Epithelial cell of prostate (primary cell): ENCODE measurements around the gene CCL28.
A peak's percentile ranks its signal among the peaks of the same experiment; 100 is the strongest.

Experiments
- DNase-seq: peaks from one replicate; pipeline ENCODE4 v3.0.0-alpha.2; 2011; ENCODE audit warnings: low read depth, low spot score
- H3K27ac ChIP-seq: fragments of 450-650 bp; 2 replicates; pipeline ENCODE4 v1.5.1; 2017; ENCODE audit warnings: mild to moderate bottlenecking

The CCL28 gene

DNA sequence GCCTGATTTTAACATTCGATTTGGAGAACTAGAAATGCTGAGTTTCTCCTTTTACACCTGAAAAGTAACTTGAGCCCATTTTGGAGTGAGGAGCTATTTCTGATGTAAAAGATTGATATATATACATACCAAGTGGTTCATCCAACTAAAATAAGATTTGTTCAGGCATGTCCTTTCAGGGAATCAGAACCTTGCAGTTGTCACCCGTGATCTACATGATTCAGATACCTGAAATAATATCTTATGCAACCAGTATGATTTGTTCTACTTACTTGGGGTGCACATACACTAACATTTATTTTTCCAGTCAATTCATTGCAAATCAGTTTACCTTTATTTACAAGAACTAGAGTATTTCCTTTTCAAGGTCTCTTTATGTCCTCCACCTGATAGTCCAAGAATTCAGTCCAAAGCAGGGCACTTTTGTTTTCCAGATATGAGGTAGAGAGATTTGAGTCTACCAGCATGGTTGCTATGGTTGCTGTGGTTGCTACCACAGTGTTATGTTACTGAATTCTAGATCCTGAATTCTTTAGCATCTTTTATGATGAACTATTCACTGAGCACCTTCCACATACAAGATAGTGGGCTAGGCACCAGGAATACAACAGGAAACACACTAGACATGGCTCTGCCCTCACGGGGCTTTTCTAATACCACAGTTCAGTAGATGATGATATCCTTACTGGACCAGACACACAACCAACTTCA, 49.3 kb downstream of the CCL28 start:
- peak; percentile 54 for DNase-seq
- peak overlapping the region; percentile 61 for H3K27ac ChIP-seq

DNA sequence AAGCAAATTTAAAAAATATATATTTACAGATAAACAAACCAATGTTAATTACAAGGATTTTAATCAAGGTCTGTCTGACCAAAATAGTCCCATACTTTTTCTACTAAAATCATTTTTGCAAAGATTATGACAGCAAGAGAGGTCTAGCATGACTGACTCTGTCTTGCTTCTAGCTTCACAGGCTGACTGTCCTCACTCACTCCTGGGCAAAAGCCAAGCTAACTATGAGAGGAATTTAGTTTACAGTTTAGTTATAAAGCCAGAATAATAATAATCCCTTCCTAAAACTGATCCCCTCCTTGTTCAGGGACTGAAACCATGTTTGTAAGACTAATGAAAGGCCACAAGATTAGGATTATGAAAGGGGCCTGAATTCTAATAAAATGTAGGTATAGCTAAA, 53.5 kb downstream of the CCL28 start:
- H3K27ac ChIP-seq: no peak overlapping the region
- DNase-seq: no peak

DNA sequence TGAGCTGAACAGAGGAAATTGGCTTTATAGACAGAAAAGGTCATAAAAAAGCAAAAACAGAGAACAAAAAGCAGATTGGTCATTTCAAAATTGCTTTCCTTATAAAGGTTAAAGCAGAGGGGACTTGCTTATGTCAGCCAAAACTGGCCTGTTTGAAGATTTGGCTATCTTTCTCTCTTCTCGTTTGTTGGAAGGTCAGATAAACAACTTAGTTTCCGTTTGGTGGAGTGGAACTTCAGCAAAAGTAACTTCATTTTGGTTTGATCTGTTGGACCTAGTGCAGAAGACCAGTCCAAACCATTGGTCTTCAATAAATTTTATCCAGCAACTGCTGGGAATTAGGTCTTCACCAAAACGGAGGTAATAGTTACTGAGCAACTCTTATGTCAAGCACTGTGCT, 53.9 kb downstream of the CCL28 start:
- DNase-seq: no peak
- H3K27ac ChIP-seq: no peak overlapping the region

DNA sequence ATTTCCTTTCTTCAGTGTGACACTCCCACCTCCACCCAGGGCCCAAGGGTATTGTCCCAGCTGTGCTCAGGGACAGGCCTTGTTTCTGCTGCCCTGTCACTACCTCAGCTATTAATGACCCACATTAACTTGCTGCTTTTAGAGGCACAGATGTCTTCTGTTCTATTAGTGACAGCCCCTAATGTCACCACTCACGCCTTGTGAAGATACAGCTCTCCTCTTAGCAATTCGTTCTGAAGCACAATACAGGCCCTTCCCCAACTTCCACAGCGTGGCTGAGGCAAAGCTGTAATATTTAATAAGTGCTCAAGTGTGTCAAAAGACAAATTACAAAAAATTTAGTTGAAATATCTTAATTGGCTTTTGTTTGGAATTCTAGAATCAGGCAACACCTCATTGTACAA, 54.3 kb downstream of the CCL28 start:
- DNase-seq: no peak

DNA sequence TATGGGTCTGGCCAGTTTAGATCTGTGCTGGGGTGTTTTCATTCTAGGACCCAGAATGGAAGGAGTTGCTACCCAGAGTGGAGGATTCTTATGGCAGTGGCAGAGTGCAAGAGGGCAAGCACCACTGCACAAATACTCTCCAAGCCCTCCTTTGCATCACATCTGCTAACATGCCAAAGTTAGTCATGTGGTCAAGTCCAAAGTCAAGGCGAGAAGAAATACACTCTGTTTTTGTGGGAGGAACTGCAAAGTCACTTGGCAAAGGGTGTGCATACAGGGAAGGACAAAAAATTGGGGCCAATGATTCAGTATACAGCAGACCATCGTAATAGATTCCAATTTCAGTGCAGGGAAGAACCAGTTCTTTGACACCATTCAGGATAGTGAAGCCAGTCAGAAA, 55.1 kb downstream of the CCL28 start:
- DNase-seq: no peak
- H3K27ac ChIP-seq: no peak overlapping the region

More for the DNA sequence above, 54.3 kb downstream of the CCL28 start:
- no peak overlapping the region for H3K27ac ChIP-seq

DNA sequence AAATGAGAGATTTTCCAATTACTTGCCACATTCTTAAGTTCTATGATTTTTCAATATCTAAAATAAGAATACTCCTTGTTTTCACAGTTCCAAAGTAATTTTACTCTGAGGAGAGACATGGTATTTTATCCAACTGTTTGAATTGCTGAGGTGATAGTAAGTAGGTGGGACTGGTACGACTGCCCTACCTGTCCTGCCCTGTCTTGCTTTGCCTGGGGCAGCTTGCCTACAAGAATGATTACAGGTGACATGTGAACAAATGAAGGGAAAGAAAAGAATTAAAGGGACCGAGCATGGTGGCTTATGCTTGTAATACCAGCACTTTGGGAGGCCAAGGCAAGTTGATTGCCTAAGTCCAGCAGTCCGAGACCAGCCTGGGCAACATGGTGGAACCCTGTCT, 57.4 kb downstream of the CCL28 start:
- DNase-seq: no peak
- H3K27ac ChIP-seq: no peak overlapping the region

DNA sequence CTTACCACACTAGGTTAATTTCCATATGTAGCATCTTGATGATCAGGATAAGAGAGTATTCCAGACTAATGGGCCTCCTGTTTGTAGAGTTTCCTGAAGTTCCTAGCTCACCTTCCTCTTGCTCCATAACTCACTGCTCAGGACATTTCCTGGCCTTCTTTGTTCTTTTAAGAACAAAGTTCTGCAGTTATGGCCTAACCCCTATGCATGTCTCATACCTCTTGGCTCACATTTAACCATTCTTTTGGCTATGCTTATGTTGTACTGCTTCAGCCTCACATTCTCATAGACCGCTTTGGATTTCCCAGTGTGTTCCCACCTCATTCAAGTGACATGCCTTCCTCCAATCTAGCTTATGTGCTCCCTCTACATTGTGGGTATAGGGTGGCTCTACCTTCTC, 58.5 kb downstream of the CCL28 start:
- no peak for DNase-seq
- no peak overlapping the region for H3K27ac ChIP-seq

DNA sequence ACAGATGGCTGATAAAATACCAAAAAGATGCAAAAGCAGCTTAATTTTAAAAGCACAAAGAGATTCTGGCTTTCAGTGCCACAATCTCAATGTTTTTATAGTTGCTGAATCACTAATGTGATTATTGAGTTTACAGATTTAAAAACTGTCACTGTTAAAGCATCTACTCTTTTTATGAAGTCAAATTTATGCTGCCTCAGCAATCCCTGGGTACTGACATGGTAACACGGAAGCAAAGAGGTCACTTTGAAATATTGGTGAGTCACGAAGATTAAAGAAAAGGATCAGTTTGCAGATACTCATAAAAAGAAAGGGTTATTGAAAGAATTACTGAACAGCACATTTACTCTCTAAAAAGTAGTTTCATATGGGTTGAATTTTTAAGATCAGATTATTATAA, 59.3 kb downstream of the CCL28 start:
- DNase-seq: no peak
- H3K27ac ChIP-seq: no peak overlapping the region

DNA sequence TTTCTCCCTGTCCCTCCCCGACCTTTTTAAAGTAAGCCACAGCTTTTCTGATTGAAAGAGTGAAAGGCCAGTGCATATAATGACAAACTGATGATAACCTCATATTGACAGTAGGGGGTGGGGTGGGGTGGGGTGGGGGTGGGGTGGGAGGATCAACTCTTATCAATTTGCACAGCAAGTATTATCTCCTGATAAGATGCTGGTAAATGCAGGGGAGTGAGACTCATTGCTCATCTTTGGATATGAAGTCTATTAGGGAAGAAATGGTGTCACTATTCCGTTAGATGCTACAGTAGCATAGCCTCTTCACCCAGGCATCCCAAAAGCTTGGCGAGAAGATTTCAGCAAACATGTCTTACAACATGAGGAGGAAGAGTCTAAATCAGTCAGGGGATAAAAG, 60.1 kb downstream of the CCL28 start:
- H3K27ac ChIP-seq: no peak overlapping the region

DNA sequence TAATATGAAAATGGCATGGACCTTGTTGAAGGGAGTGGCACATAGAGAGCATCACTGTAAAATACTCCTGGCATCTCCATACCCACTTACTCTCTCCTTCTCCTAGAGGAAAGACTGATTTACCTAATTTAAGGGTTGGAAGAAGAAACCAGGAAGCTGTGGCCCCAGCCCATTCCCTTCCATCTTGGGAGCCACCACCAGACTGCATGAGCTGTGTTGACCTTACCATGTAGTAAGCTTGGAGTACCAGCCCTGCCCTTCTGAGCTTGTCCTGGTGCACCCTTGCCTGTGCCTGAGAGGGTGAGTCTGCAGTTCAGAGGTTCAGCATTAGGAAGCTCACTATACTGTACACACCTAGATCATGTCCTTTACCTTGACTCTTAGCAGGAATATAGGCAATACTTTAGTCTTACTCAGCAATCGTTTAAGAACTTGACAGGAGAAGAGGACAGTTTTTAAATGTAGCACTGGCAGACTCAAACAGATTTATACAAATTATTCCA, 63.3 kb downstream of the CCL28 start:
- no peak for DNase-seq
- no peak overlapping the region for H3K27ac ChIP-seq

More for the DNA sequence above, 60.1 kb downstream of the CCL28 start:
- DNase-seq: no peak

DNA sequence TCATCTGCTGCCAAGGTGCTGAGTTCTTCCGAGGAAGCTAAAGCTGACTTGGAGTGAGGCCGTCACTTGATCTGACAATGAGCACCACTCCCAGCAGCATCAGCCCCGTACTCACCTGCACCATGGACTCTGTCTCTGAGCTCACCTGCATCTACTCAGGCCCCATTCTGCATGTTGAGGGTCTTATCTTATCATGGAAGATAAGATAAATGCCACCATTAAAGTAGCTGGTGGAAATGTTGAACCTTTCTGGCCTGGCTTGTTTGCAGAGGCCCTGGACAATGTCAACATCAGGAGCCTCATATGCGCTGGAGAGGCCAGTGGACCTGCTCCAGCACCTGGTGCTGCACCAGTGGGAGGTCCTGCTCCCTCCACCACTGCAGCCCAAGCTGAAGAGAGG, 64.0 kb downstream of the CCL28 start:
- no peak for DNase-seq

DNA sequence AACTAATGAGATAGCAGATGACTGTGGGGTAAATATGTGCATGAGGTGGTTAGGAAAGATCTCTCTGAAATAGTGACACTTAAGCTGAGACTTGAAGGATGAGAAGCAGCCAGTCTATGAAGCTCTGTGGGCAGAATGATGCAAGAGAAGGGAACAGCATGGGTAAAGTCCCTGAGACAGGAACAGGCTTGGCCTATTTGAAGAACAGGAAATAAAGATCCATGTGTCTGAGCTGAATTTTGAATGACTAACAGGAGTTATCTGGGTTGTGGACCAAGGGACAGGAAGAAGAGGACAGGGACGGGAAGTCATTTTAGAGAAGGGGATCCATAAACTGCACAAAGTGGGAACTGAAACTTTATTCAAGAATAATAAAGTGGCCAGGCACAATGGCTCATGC, 73.3 kb downstream of the CCL28 start:
- DNase-seq: no peak
- peak overlapping the region; percentile 8 for H3K27ac ChIP-seq

More for the DNA sequence above, 64.0 kb downstream of the CCL28 start:
- no peak overlapping the region for H3K27ac ChIP-seq

DNA sequence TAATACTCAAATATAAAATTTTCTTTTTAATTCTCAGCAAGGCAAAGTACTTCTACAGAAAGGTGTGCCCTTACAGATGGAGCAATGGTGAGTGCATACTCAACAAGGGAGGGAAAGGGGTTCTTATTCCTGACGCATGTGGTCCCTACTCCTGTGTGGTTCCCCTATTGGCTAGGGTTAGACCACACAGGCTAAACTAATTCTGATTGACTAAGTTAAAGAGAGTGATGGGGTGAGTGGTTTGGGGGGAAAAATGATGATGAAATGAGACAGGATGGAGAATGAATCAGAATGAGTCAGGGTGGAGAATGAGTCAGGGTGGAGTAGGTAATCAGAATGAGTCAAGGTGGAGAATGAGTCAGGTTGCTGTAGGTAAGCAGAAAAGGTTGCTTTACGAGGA, 76.0 kb downstream of the CCL28 start:
- DNase-seq: no peak
- H3K27ac ChIP-seq: peak overlapping the region; percentile 72

DNA sequence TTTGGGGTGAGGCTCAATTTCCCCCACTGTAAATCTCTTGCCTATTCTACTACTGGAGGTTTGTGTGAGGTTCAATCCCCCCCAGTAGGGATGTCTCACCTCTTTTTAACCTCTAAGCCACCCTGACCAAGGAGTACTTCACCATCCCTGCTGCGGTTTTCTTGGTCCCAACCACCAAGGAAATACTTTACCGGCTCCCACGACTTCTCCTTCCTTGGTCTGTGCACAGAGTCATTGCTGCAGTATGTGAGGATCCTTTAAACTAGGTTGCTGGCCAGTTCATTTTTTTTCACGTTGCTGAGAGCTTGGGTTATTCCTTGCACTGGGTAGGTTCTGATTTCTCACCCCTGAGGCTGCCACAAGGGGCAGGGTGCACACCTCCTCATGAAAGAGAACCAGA, 76.5 kb downstream of the CCL28 start:
- peak overlapping the region; percentile 72 for H3K27ac ChIP-seq
- no peak for DNase-seq

DNA sequence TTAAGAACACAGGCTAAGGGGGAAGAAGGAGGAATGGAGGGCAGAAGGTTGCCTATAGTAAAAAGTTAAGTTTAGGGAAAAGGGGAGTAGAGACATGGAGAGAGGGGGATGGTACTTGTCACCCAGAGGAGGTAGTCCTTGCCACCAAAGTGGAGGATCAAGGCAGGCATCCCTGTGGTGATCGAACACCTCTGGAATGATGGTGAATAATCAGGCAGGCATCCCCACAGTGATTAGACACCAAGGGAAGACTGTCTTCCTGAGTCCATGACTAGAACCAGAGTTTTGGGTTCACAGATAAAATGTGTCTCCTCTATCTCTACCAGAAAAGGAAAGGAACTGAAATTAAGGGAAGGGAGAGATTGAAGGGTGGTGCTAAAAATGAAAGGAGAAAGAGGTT, 79.8 kb downstream of the CCL28 start:
- DNase-seq: no peak

More for the DNA sequence above, 79.8 kb downstream of the CCL28 start:
- peak overlapping the region; percentile 20 for H3K27ac ChIP-seq
